ENCODE data around the gene AMN1.

The AMN1 gene

DNA sequence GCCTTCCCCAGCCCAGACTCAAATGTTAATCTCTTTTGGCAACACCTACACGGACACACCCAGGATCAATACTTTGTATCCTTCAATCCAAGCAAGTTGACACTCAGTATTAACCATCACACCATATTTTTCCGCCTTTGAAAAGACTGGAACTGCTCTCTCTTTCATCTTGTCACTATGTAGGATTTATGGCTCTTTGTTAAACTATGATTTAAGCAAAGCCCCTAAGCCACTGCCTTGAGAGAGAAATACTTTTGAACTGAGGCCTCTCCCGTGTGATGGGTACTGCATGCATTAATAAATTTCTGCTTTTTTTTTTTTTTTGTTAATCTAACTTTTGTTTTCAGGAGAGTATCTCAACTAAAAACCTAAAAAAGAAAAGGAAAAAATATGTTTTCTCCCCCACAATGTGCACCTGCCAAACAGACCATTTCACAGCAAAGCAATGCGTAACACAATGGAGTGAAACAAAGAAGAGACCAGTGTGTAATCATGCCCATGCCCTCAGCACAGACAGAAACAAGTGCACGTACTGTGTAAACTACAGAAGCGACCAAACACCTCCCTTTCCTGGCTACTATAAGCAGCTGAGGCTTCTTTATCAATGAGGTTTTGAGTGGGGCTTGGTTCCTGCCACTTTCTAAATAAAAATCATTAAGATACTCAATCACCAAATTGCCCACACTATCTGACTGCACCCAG lies 97.6 kb downstream of the AMN1 start:
- H3K9me3 ChIP-seq (replicated peaks; ENCODE audit: insufficient read depth, low read length): no peaks in the 10 kb centered on the region
- H3K4me2 ChIP-seq (ENCODE audit: low read depth, low read length): no peak overlapping the region
- no peak overlapping the region for H3K4me3 ChIP-seq (ENCODE audit: low read length)
- TF ChIP-seq, protein P1, sequence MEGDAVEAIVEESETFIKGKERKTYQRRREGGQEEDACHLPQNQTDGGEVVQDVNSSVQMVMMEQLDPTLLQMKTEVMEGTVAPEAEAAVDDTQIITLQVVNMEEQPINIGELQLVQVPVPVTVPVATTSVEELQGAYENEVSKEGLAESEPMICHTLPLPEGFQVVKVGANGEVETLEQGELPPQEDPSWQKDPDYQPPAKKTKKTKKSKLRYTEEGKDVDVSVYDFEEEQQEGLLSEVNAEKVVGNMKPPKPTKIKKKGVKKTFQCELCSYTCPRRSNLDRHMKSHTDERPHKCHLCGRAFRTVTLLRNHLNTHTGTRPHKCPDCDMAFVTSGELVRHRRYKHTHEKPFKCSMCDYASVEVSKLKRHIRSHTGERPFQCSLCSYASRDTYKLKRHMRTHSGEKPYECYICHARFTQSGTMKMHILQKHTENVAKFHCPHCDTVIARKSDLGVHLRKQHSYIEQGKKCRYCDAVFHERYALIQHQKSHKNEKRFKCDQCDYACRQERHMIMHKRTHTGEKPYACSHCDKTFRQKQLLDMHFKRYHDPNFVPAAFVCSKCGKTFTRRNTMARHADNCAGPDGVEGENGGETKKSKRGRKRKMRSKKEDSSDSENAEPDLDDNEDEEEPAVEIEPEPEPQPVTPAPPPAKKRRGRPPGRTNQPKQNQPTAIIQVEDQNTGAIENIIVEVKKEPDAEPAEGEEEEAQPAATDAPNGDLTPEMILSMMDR (IDR thresholded peaks at IDR 0.05; ENCODE audit: low read length): no peak
- TF ChIP-seq EZH2phosphoT487 (IDR thresholded peaks at IDR 0.05; ENCODE audit: low read length) (no peak), EZH2 (optimal IDR thresholded peaks at IDR 0.05; ENCODE audit: low read depth, low read length) (no peak)
- no peak overlapping the region for H2AFZ ChIP-seq (ENCODE audit: low read length)
- no peaks in the 10 kb centered on the region for H3K27me3 ChIP-seq (replicated peaks; ENCODE audit: insufficient read depth, low read length)
- no peaks in the 10 kb centered on the region for H3F3A ChIP-seq (ENCODE audit: insufficient read depth, low read length)
- no peak for DNase-seq
- no peaks in the 10 kb centered on the region for H3K36me3 ChIP-seq (replicated peaks; ENCODE audit: insufficient read depth, low read length)
- H3K9ac ChIP-seq (ENCODE audit: low read length): no peak overlapping the region
- no peaks in the 10 kb centered on the region for H4K20me1 ChIP-seq (ENCODE audit: insufficient read depth, low read length)
- H3K79me2 ChIP-seq (ENCODE audit: low read length): no peaks in the 10 kb centered on the region
- H3K9me2 ChIP-seq (replicated peaks; ENCODE audit: insufficient read depth, low read length): no peaks in the 10 kb centered on the region
- H3K27ac ChIP-seq (ENCODE audit: low read length): no peak overlapping the region
- H3K4me1 ChIP-seq (ENCODE audit: low read length): no peaks in the 10 kb centered on the region

- Histone ChIP-seq H4K20me1 (ENCODE audit: insufficient read depth, low read length) (no peaks in the 10 kb centered on the region), H3K9ac (ENCODE audit: low read length) (no peak overlapping the region)
- DNase-seq: no peak
Observed at GRCh38 chr12:31629756-31630732, 98.8 kb downstream of the AMN1 start.

DNA sequence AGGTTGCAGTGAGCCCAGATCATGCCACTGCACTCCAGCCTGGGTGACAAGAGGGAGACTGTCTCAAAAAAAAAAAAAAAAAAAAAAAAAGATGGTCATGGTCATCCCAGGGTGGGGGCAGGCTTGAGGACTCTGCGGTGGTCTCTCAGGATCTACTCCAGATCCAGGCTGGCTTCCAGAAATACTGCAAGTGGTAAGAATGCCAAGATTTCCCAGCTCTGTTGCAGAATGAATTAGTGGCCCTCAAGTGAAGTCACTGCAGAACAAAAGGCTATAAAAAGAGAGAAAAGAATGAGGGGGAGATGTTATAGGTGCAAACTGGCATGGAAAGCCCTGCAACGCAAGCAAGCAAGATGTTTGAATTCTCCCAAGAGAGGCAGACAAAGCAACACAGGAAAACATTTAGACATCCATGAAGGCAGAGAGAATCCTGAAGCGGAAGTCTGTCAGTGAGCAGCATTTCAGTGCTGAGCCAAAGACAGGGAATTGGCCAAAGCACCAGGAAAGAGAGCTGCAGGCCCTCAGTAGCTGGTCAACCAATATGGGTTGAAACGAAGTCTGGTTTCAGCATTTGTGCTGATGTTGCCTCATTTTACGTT lies 101.3 kb downstream of the AMN1 start:
- no peaks in the 10 kb centered on the region for H3K9me3 ChIP-seq (replicated peaks; ENCODE audit: insufficient read depth, low read length)
- H3K9me2 ChIP-seq (replicated peaks; ENCODE audit: insufficient read depth, low read length): no peaks in the 10 kb centered on the region

More at GRCh38 chr12:31629756-31630732, 98.8 kb downstream of the AMN1 start:
- H3K79me2 ChIP-seq (ENCODE audit: low read length): no peaks in the 10 kb centered on the region
- TF ChIP-seq, protein P1 (IDR thresholded peaks at IDR 0.05; ENCODE audit: low read length): no peak
- TF ChIP-seq EZH2 (optimal IDR thresholded peaks at IDR 0.05; ENCODE audit: low read depth, low read length) (no peak), EZH2phosphoT487 (IDR thresholded peaks at IDR 0.05; ENCODE audit: low read length) (no peak)
- H2AFZ ChIP-seq (ENCODE audit: low read length): no peak overlapping the region
- H3K36me3 ChIP-seq (replicated peaks; ENCODE audit: insufficient read depth, low read length): no peaks in the 10 kb centered on the region
- no peak overlapping the region for H3K4me2 ChIP-seq (ENCODE audit: low read depth, low read length)
- H3K27me3 ChIP-seq (replicated peaks; ENCODE audit: insufficient read depth, low read length): no peaks in the 10 kb centered on the region
- no peaks in the 10 kb centered on the region for H3K9me2 ChIP-seq (replicated peaks; ENCODE audit: insufficient read depth, low read length)
- no peaks in the 10 kb centered on the region for H3K9me3 ChIP-seq (replicated peaks; ENCODE audit: insufficient read depth, low read length)
- no peak overlapping the region for H3K4me3 ChIP-seq (ENCODE audit: low read length)
- H3K4me1 ChIP-seq (ENCODE audit: low read length): no peaks in the 10 kb centered on the region
- no peak overlapping the region for H3K27ac ChIP-seq (ENCODE audit: low read length)
- H3F3A ChIP-seq (ENCODE audit: insufficient read depth, low read length): no peaks in the 10 kb centered on the region

More for the DNA sequence above, 101.3 kb downstream of the AMN1 start:
- TF ChIP-seq EZH2 (optimal IDR thresholded peaks at IDR 0.05; ENCODE audit: low read depth, low read length) (no peak), EZH2phosphoT487 (IDR thresholded peaks at IDR 0.05; ENCODE audit: low read length) (no peak)
- no peak overlapping the region for H2AFZ ChIP-seq (ENCODE audit: low read length)
- no peaks in the 10 kb centered on the region for H3K4me1 ChIP-seq (ENCODE audit: low read length)
- no peak overlapping the region for H3K4me2 ChIP-seq (ENCODE audit: low read depth, low read length)
- H3K4me3 ChIP-seq (ENCODE audit: low read length): no peak overlapping the region
- H3K9ac ChIP-seq (ENCODE audit: low read length): no peak overlapping the region
- H3F3A ChIP-seq (ENCODE audit: insufficient read depth, low read length): no peaks in the 10 kb centered on the region
- no peak overlapping the region for H3K27ac ChIP-seq (ENCODE audit: low read length)
- H3K27me3 ChIP-seq (replicated peaks; ENCODE audit: insufficient read depth, low read length): no peaks in the 10 kb centered on the region
- H4K20me1 ChIP-seq (ENCODE audit: insufficient read depth, low read length): no peaks in the 10 kb centered on the region
- no peaks in the 10 kb centered on the region for H3K79me2 ChIP-seq (ENCODE audit: low read length)
- DNase-seq: no peak
- no peaks in the 10 kb centered on the region for H3K36me3 ChIP-seq (replicated peaks; ENCODE audit: insufficient read depth, low read length)
